ENCODE measurements around the gene CNPY4.

Gene CNPY4

GRCh38 chr7:100119072-100119969, at the start of gene CNPY4, which contains the start of gene TAF6:
TSS of gene CNPY4 (plus strand) at chr7:100119634. CDS start at chr7:100119745, 111 bp downstream.
TSS of gene TAF6 (minus strand) at chr7:100119358. CDS start at chr7:100114209, 5,149 bp downstream.
- no peaks in the 10 kb centered on the region for H3K9me3 Mint-ChIP-seq (ENCODE audit: low read depth)
- H3K4me3 Mint-ChIP-seq = peak within 1 kb of the TSS; percentile 96
- H3K4me1 Mint-ChIP-seq (ENCODE audit: low read depth) = peaks cover 35% of the 10 kb centered on the region
- H3K36me3 Mint-ChIP-seq = no peaks in the 10 kb centered on the region
- no peaks in the 10 kb centered on the region for H3K27me3 Mint-ChIP-seq
- H3K27ac Mint-ChIP-seq = peak within 1 kb of the TSS; percentile 99

- no peak overlapping the region for H3K27ac Mint-ChIP-seq
- H3K27me3 Mint-ChIP-seq = no peaks in the 10 kb centered on the region
- H3K36me3 Mint-ChIP-seq = peaks cover 42% of the 10 kb centered on the region
- H3K4me3 Mint-ChIP-seq = no peak overlapping the region
- H3K4me1 Mint-ChIP-seq (ENCODE audit: low read depth) = no peaks in the 10 kb centered on the region
- peaks cover 10% of the 10 kb centered on the region for H3K9me3 Mint-ChIP-seq (ENCODE audit: low read depth)
Observed at GRCh38 chr7:100069991-100070390, 49.4 kb upstream of the CNPY4 start.

GRCh38 chr7:100071018-100071723, 48.3 kb upstream of the CNPY4 start:
- peaks cover 10% of the 10 kb centered on the region for H3K9me3 Mint-ChIP-seq (ENCODE audit: low read depth)
- no peak overlapping the region for H3K27ac Mint-ChIP-seq
- H3K27me3 Mint-ChIP-seq = no peaks in the 10 kb centered on the region
- H3K4me3 Mint-ChIP-seq = no peak overlapping the region
- peaks cover 49% of the 10 kb centered on the region for H3K36me3 Mint-ChIP-seq
- no peaks in the 10 kb centered on the region for H3K4me1 Mint-ChIP-seq (ENCODE audit: low read depth)

GRCh38 chr7:100072462-100072861, 47.0 kb upstream of the CNPY4 start:
- Mint-ChIP-seq H3K4me3 (no peak overlapping the region), H3K9me3 (ENCODE audit: low read depth) (peaks cover 10% of the 10 kb centered on the region), H3K27me3 (no peaks in the 10 kb centered on the region), H3K4me1 (ENCODE audit: low read depth) (peaks cover 4% of the 10 kb centered on the region), H3K27ac (no peak overlapping the region), H3K36me3 (peaks cover 52% of the 10 kb centered on the region)

- Mint-ChIP-seq H3K27ac (no peak overlapping the region), H3K9me3 (ENCODE audit: low read depth) (peaks cover 10% of the 10 kb centered on the region), H3K4me3 (no peak overlapping the region), H3K4me1 (ENCODE audit: low read depth) (peaks cover 13% of the 10 kb centered on the region), H3K27me3 (no peaks in the 10 kb centered on the region), H3K36me3 (peaks cover 48% of the 10 kb centered on the region)
Observed at GRCh38 chr7:100074841-100075240, 44.6 kb upstream of the CNPY4 start.

GRCh38 chr7:100075418-100075817, 44.0 kb upstream of the CNPY4 start:
- no peak overlapping the region for H3K27ac Mint-ChIP-seq
- peaks cover 44% of the 10 kb centered on the region for H3K36me3 Mint-ChIP-seq
- peaks cover 10% of the 10 kb centered on the region for H3K9me3 Mint-ChIP-seq (ENCODE audit: low read depth)
- H3K27me3 Mint-ChIP-seq = no peaks in the 10 kb centered on the region
- H3K4me1 Mint-ChIP-seq (ENCODE audit: low read depth) = peaks cover 18% of the 10 kb centered on the region
- H3K4me3 Mint-ChIP-seq = no peak overlapping the region

GRCh38 chr7:100077205-100077604, 42.2 kb upstream of the CNPY4 start:
- H3K36me3 Mint-ChIP-seq = peaks cover 28% of the 10 kb centered on the region
- no peak overlapping the region for H3K27ac Mint-ChIP-seq
- peaks cover 27% of the 10 kb centered on the region for H3K4me1 Mint-ChIP-seq (ENCODE audit: low read depth)
- H3K4me3 Mint-ChIP-seq = no peak overlapping the region
- peaks cover 4% of the 10 kb centered on the region for H3K9me3 Mint-ChIP-seq (ENCODE audit: low read depth)
- H3K27me3 Mint-ChIP-seq = no peaks in the 10 kb centered on the region

GRCh38 chr7:100079024-100079560, 40.3 kb upstream of the CNPY4 start:
- Mint-ChIP-seq H3K27ac (no peak overlapping the region), H3K9me3 (ENCODE audit: low read depth) (no peaks in the 10 kb centered on the region), H3K4me3 (peak overlapping the region; percentile 64), H3K27me3 (no peaks in the 10 kb centered on the region), H3K4me1 (ENCODE audit: low read depth) (peaks cover 35% of the 10 kb centered on the region), H3K36me3 (peaks cover 20% of the 10 kb centered on the region)

GRCh38 chr7:100080907-100081534, 38.4 kb upstream of the CNPY4 start:
- Mint-ChIP-seq H3K4me3 (peak overlapping the region; percentile 93), H3K27ac (peak overlapping the region; percentile 82), H3K36me3 (peaks cover 9% of the 10 kb centered on the region), H3K27me3 (no peaks in the 10 kb centered on the region), H3K9me3 (ENCODE audit: low read depth) (no peaks in the 10 kb centered on the region), H3K4me1 (ENCODE audit: low read depth) (peaks cover 35% of the 10 kb centered on the region)

- Mint-ChIP-seq H3K36me3 (peaks cover 8% of the 10 kb centered on the region), H3K4me1 (ENCODE audit: low read depth) (peaks cover 35% of the 10 kb centered on the region), H3K27ac (peak within 1 kb of the TSS; percentile 90), H3K27me3 (no peaks in the 10 kb centered on the region), H3K9me3 (ENCODE audit: low read depth) (no peaks in the 10 kb centered on the region), H3K4me3 (peak within 1 kb of the TSS; percentile 93)
Observed at GRCh38 chr7:100081535-100082102, 37.8 kb upstream of the CNPY4 start, which contains the start of gene ZNF3. TSS of gene ZNF3 (minus strand) at chr7:100081723. CDS start at chr7:100077357, 4,366 bp downstream.

- Mint-ChIP-seq H3K27ac (peak overlapping the region; percentile 90), H3K4me3 (peak overlapping the region; percentile 93), H3K36me3 (peaks cover 4% of the 10 kb centered on the region), H3K4me1 (ENCODE audit: low read depth) (peaks cover 37% of the 10 kb centered on the region), H3K27me3 (no peaks in the 10 kb centered on the region), H3K9me3 (ENCODE audit: low read depth) (no peaks in the 10 kb centered on the region)
Observed at GRCh38 chr7:100082978-100083377, 36.5 kb upstream of the CNPY4 start.

GRCh38 chr7:100085515-100085914, 33.9 kb upstream of the CNPY4 start:
- H3K27me3 Mint-ChIP-seq = no peaks in the 10 kb centered on the region

GRCh38 chr7:100087055-100087750, 32.2 kb upstream of the CNPY4 start:
- Mint-ChIP-seq H3K4me1 (ENCODE audit: low read depth) (peaks cover 39% of the 10 kb centered on the region), H3K4me3 (peak overlapping the region; percentile 70), H3K36me3 (peaks cover 2% of the 10 kb centered on the region), H3K27ac (peak overlapping the region; percentile 97), H3K9me3 (ENCODE audit: low read depth) (no peaks in the 10 kb centered on the region), H3K27me3 (no peaks in the 10 kb centered on the region)

More at GRCh38 chr7:100085515-100085914, 33.9 kb upstream of the CNPY4 start:
- H3K9me3 Mint-ChIP-seq (ENCODE audit: low read depth) = no peaks in the 10 kb centered on the region
- H3K36me3 Mint-ChIP-seq = peaks cover 3% of the 10 kb centered on the region
- H3K27ac Mint-ChIP-seq = no peak overlapping the region
- peaks cover 37% of the 10 kb centered on the region for H3K4me1 Mint-ChIP-seq (ENCODE audit: low read depth)
- H3K4me3 Mint-ChIP-seq = no peak overlapping the region
